Fibroblast of lung (primary cell): Measurements from ENCODE around the gene FCSK. TPM values are rescaled to one million over a fixed set of nuclear protein-coding genes. Genes with fewer than 3 reads are reported as not detected.
A peak's percentile ranks its signal among the peaks of the same experiment; 100 is the strongest.

ENCODE experiments used
- DNase-seq, 2 donors: peaks; one replicate each; pipeline versions ENCODE4 v3.0.0 to v3.0.0-alpha.2; 2010; ENCODE audit warnings: low read depth in 2 of 2
- H2AFZ ChIP-seq: 2 replicates; pipeline ENCODE4 v1.5.1; 2012; ENCODE audit warnings: low read length, control low read depth, inconsistent platforms
- H3K27ac ChIP-seq: 2 replicates; pipeline ENCODE4 v1.5.1; 2011; ENCODE audit warnings: low read length, control low read depth; ENCODE audit not compliant: insufficient read depth
- H3K27me3 ChIP-seq: 2 replicates; pipeline ENCODE4 v1.5.1; 2011; ENCODE audit warnings: mild to moderate bottlenecking, low read length; ENCODE audit not compliant: control insufficient read depth, insufficient read depth
- H3K36me3 ChIP-seq: 2 replicates; pipeline ENCODE4 v1.5.1; 2011; ENCODE audit warnings: low read length; ENCODE audit not compliant: control insufficient read depth, insufficient read depth
- H3K4me1 ChIP-seq: 2 replicates; pipeline ENCODE4 v1.5.1; 2011; ENCODE audit warnings: low read length; ENCODE audit not compliant: control insufficient read depth, insufficient read depth; ENCODE audit errors: extremely low read depth
- H3K4me2 ChIP-seq: 2 replicates; pipeline ENCODE4 v1.5.1; 2011; ENCODE audit warnings: low read length, control low read depth; ENCODE audit not compliant: insufficient read depth; ENCODE audit errors: extremely low read depth
- H3K4me3 ChIP-seq, 4 experiments: fragments of 200-600 bp in 1 of 4; sonication (generic) in 1 of 4; replicated peaks in 1 of 4; 2 replicates each; pipeline ENCODE4 v1.5.1; 2011 to 2016; ENCODE audit warnings: low read length in 4 of 4, low read depth in 3 of 4, mild to moderate bottlenecking in 3 of 4, control low read depth in 2 of 4, inconsistent platforms in 1 of 4, mixed read lengths in 1 of 4; ENCODE audit not compliant: insufficient read depth in 1 of 4; ENCODE audit errors: control extremely low read depth in 1 of 4
- H3K79me2 ChIP-seq: 2 replicates; pipeline ENCODE4 v1.5.1; 2012; ENCODE audit warnings: mild to moderate bottlenecking, low read length, inconsistent platforms; ENCODE audit not compliant: control insufficient read depth, insufficient read depth
- H3K9ac ChIP-seq: 2 replicates; pipeline ENCODE4 v1.5.1; 2011; ENCODE audit warnings: mild to moderate bottlenecking, low read length, control low read depth; ENCODE audit not compliant: insufficient read depth
- H3K9me3 ChIP-seq: 2 replicates; pipeline ENCODE4 v1.5.1; 2012; ENCODE audit warnings: low read depth, low read length; ENCODE audit not compliant: control insufficient read depth, insufficient read depth
- H4K20me1 ChIP-seq: 2 replicates; pipeline ENCODE4 v1.5.1; 2011; ENCODE audit warnings: low read length; ENCODE audit not compliant: control insufficient read depth, insufficient read depth; ENCODE audit errors: extremely low read depth
- CTCF ChIP-seq, 2 donors: IDR thresholded peaks in 1 of 2; conservative IDR thresholded peaks in 1 of 2; 1 replicate in 1 of 2; 2 replicates in 1 of 2; pipeline ENCODE4 v1.5.1; 2011 to 2012; ENCODE audit warnings: low read length in 2 of 2, control low read depth in 1 of 2, inconsistent platforms in 1 of 2, low read depth in 1 of 2, mild to moderate bottlenecking in 1 of 2
- EZH2 ChIP-seq: IDR thresholded peaks from 2 replicates; pipeline ENCODE4 v1.5.1; 2012; ENCODE audit warnings: low read length, control low read depth, mild to moderate bottlenecking; ENCODE audit errors: missing control alignments
- polyA plus RNA-seq, 2 donors: library from polyadenylated mRNA; depleted of rRNA in 1 of 2; stranded (reverse) in 1 of 2; unstranded in 1 of 2; fragments of >200 nt; gene quantifications; 2 replicates each; pipeline ENCODE4 v1.2.1, GENCODE V29; 2011 to 2012; ENCODE audit warnings: missing spikeins in 1 of 2
- total RNA-seq: library from RNA; depleted of rRNA; stranded (reverse); fragments of >200 nt; gene quantifications from 2 replicates; pipeline ENCODE4 v1.2.1, GENCODE V29; 2014

The FCSK gene
- total and polyA plus RNA-seq, 2 donors (not counting 1 experiment from before 2014, with no cell fraction given): 4.9 to 13.5 TPM

- no peak for DNase-seq
- Histone ChIP-seq H3K27ac (no peak overlapping the region), H3K79me2 (no peaks in the 10 kb centered on the region), H3K4me2 (no peak overlapping the region), H2AFZ (no peak overlapping the region), H3K9ac (no peak overlapping the region), H3K4me1 (no peaks in the 10 kb centered on the region), H4K20me1 (no peaks in the 10 kb centered on the region), H3K27me3 (no peaks in the 10 kb centered on the region), H3K9me3 (no peaks in the 10 kb centered on the region), H3K36me3 (peaks cover 17% of the 10 kb centered on the region), H3K4me3 (no peak overlapping the region)
- TF ChIP-seq CTCF (conservative IDR thresholded peaks at IDR 0.05 in 1 of 2, IDR thresholded peaks at IDR 0.05 in 1 of 2; ENCODE audit: low read depth in 1 of 2, low read length in 2 of 2) (no peak), EZH2 (no peak)
These were observed 42.1 kb downstream of the FCSK start for GRCh38 chr16:70496513-70496912.

- Histone ChIP-seq H3K4me1 (peaks cover 2% of the 10 kb centered on the region), H3K9me3 (no peaks in the 10 kb centered on the region), H3K36me3 (peaks cover 6% of the 10 kb centered on the region), H3K4me2 (no peak overlapping the region), H3K4me3 (no peak overlapping the region), H4K20me1 (no peaks in the 10 kb centered on the region), H3K27me3 (no peaks in the 10 kb centered on the region), H2AFZ (no peak overlapping the region), H3K9ac (no peak overlapping the region), H3K79me2 (no peaks in the 10 kb centered on the region), H3K27ac (no peak overlapping the region)
- peak in 1 of 2 donors; percentile 15 for DNase-seq
- no peak for TF ChIP-seq CTCF (conservative IDR thresholded peaks at IDR 0.05 in 1 of 2, IDR thresholded peaks at IDR 0.05 in 1 of 2; ENCODE audit: low read depth in 1 of 2, low read length in 2 of 2)
- TF ChIP-seq EZH2: no peak
These were observed 54.4 kb downstream of the FCSK start for GRCh38 chr16:70508752-70509151.

- no peak for TF ChIP-seq CTCF (conservative IDR thresholded peaks at IDR 0.05 in 1 of 2, IDR thresholded peaks at IDR 0.05 in 1 of 2; ENCODE audit: low read depth in 1 of 2, low read length in 2 of 2)
- Histone ChIP-seq H3K36me3 (peaks cover 10% of the 10 kb centered on the region), H3K27ac (no peak overlapping the region)
These were observed 55.8 kb downstream of the FCSK start for GRCh38 chr16:70510216-70510615.

More at GRCh38 chr16:70510216-70510615, 55.8 kb downstream of the FCSK start:
- no peaks in the 10 kb centered on the region for H3K79me2 ChIP-seq
- H3K9ac ChIP-seq: no peak overlapping the region
- H4K20me1 ChIP-seq: no peaks in the 10 kb centered on the region
- H2AFZ ChIP-seq: no peak overlapping the region
- no peak overlapping the region for H3K4me2 ChIP-seq
- H3K4me3 ChIP-seq: no peak overlapping the region
- no peaks in the 10 kb centered on the region for H3K9me3 ChIP-seq
- H3K4me1 ChIP-seq: peaks cover 2% of the 10 kb centered on the region
- DNase-seq: no peak
- no peaks in the 10 kb centered on the region for H3K27me3 ChIP-seq
